Fibroblast of upper back skin (primary cell): ENCODE data around the gene MAGI2.

Experiments
- DNase-seq: peaks from one replicate; pipeline ENCODE4 v3.0.0-alpha.2; 2013

The MAGI2 gene

GRCh38 chr7:79453558-79454360 is at the start of gene MAGI2:
Gene MAGI2 (minus strand): TSS chr7:79453667. CDS start chr7:79453320, 347 bp downstream.
- DNase-seq: peak; percentile 77

GRCh38 chr7:79502151-79502550 is 48.7 kb upstream of the MAGI2 start:
- DNase-seq: no peak

- DNase-seq: no peak
Observed at GRCh38 chr7:79500759-79501158, 47.3 kb upstream of the MAGI2 start.

- DNase-seq: no peak
Observed at GRCh38 chr7:79497728-79498127, 44.3 kb upstream of the MAGI2 start.

GRCh38 chr7:79495544-79496272 is 42.2 kb upstream of the MAGI2 start:
- peak; percentile 99 for DNase-seq

GRCh38 chr7:79494046-79494445 is 40.6 kb upstream of the MAGI2 start:
- DNase-seq: peak; percentile 20

- DNase-seq: no peak
Observed at GRCh38 chr7:79489371-79489770, 35.9 kb upstream of the MAGI2 start.

- DNase-seq: no peak
Observed at GRCh38 chr7:79478386-79478785, 24.9 kb upstream of the MAGI2 start.

- DNase-seq: no peak
Observed at GRCh38 chr7:79475455-79475854, 22.0 kb upstream of the MAGI2 start.

- DNase-seq: no peak
Observed at GRCh38 chr7:79471699-79472098, 18.2 kb upstream of the MAGI2 start.

GRCh38 chr7:79471283-79471682 is 17.8 kb upstream of the MAGI2 start:
- DNase-seq: no peak

GRCh38 chr7:79465551-79465950 is 12.1 kb upstream of the MAGI2 start:
- DNase-seq: no peak

GRCh38 chr7:79464051-79464450 is 10.6 kb upstream of the MAGI2 start:
- DNase-seq: no peak

GRCh38 chr7:79462390-79462789 is 8.9 kb upstream of the MAGI2 start:
- DNase-seq: no peak

- DNase-seq: peak; percentile 70
Observed at GRCh38 chr7:79461660-79462059, 8.2 kb upstream of the MAGI2 start.

GRCh38 chr7:79459381-79459780 is 5.9 kb upstream of the MAGI2 start:
- no peak for DNase-seq

GRCh38 chr7:79458796-79459195 is 5.3 kb upstream of the MAGI2 start:
- DNase-seq: no peak

- DNase-seq: no peak
Observed at GRCh38 chr7:79455173-79455790, 1.8 kb upstream of the MAGI2 start.

GRCh38 chr7:79454361-79454960 is 994 bp upstream of the MAGI2 start:
- DNase-seq: peak; percentile 43

- no peak for DNase-seq
Observed at GRCh38 chr7:79453266-79453557, 255 bp downstream of the MAGI2 start.

- DNase-seq: no peak
Observed at GRCh38 chr7:79452495-79453265, 787 bp downstream of the MAGI2 start.

- DNase-seq: peak; percentile 78
Observed at GRCh38 chr7:79452032-79452494, 1.4 kb downstream of the MAGI2 start.

- DNase-seq: no peak
Observed at GRCh38 chr7:79451580-79451979, 1.9 kb downstream of the MAGI2 start.
